ENCODE measurements around the gene PHYHD1. TPM values are rescaled to one million over a fixed set of nuclear protein-coding genes. Genes with fewer than 3 reads are reported as not detected.
A peak's percentile ranks its signal among the peaks of the same experiment; 100 is the strongest.

Gene PHYHD1
- total RNA-seq, 2 donors from 2014 or later = 48.8 to 65.3 TPM

GRCh38 chr9:128887914-128888350 lies 32.9 kb upstream of the PHYHD1 start:
- intact Hi-C loops (cut with DNase I) = no loop called here
- H3K27ac ChIP-seq = peak overlapping the region in 3 of 4 donors; percentile 6 to 61 (median 22)
- WGBS, 2 donors = 53 to 55% methylated on average over 3 to 9 of the region's 9 CpGs
- H3K9me3 ChIP-seq = no peaks in the 10 kb centered on the region
- H3K4me3 ChIP-seq = no peak overlapping the region
- no peaks in the 10 kb centered on the region for H3K27me3 ChIP-seq
- peaks cover 0 to 6% of the 10 kb centered on the region in 2 donors for H3K36me3 ChIP-seq (replicated peaks in 1 of 2; ENCODE audit: insufficient read depth in 1 of 2, low read depth in 2 of 2)
- ATAC-seq (no peak), DNase-seq (no peak)
- TF ChIP-seq, protein P1, sequence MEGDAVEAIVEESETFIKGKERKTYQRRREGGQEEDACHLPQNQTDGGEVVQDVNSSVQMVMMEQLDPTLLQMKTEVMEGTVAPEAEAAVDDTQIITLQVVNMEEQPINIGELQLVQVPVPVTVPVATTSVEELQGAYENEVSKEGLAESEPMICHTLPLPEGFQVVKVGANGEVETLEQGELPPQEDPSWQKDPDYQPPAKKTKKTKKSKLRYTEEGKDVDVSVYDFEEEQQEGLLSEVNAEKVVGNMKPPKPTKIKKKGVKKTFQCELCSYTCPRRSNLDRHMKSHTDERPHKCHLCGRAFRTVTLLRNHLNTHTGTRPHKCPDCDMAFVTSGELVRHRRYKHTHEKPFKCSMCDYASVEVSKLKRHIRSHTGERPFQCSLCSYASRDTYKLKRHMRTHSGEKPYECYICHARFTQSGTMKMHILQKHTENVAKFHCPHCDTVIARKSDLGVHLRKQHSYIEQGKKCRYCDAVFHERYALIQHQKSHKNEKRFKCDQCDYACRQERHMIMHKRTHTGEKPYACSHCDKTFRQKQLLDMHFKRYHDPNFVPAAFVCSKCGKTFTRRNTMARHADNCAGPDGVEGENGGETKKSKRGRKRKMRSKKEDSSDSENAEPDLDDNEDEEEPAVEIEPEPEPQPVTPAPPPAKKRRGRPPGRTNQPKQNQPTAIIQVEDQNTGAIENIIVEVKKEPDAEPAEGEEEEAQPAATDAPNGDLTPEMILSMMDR (IDR thresholded peaks at IDR 0.05) = no peak
- no peak for TF ChIP-seq POLR2A (IDR thresholded peaks at IDR 0.05)
- H3K4me1 ChIP-seq = peaks cover 37% of the 10 kb centered on the region

GRCh38 chr9:128891321-128892220 lies 29.2 kb upstream of the PHYHD1 start:
- Histone ChIP-seq H3K27ac (peak overlapping the region; percentile 82 to 89 (median 84)), H3K4me3 (no peak overlapping the region), H3K9me3 (no peaks in the 10 kb centered on the region), H3K27me3 (no peaks in the 10 kb centered on the region), H3K36me3 (replicated peaks in 1 of 2; ENCODE audit: insufficient read depth in 1 of 2, low read depth in 2 of 2) (peaks cover 0 to 2% of the 10 kb centered on the region in 2 donors), H3K4me1 (peaks cover 22% of the 10 kb centered on the region)
- ATAC-seq (no peak), DNase-seq (no peak)
- 76 to 83% methylated on average over 9 to 15 of the region's 15 CpGs for WGBS, 2 donors
- intact Hi-C loops (cut with DNase I) = no loop called here
- no peak for TF ChIP-seq POLR2A (IDR thresholded peaks at IDR 0.05)
- TF ChIP-seq, protein P1 (IDR thresholded peaks at IDR 0.05) = no peak

- Histone ChIP-seq H3K4me1 (peaks cover 22% of the 10 kb centered on the region), H3K27ac (peak overlapping the region; percentile 82 to 89 (median 84))
Observed at GRCh38 chr9:128892221-128892921, 28.4 kb upstream of the PHYHD1 start.

DNA sequence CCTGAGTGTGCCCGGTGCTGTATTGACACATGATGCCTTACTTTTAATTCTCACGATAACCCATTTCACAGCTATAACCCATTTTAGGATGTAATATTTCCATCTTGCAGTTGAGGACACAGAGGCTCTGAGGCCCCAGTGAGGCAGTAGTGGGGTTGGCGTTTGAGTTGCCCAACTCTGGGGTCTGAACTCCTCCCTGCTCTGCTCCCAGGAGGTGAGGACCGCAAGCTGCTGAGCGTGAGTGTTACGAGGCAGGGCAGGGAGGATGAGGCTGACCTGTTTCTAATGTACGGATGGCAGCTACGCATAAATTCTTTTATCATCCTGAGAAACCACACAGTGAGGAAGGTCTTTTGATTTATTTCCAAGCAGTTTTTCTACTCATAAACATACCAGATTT lies 27.4 kb upstream of the PHYHD1 start:
- WGBS, 2 donors = 83 to 85% methylated on average over 7 to 8 of the region's 8 CpGs
- Histone ChIP-seq H3K27ac (peak overlapping the region in 3 of 4 donors; percentile 83 to 89 (median 86)), H3K9me3 (no peaks in the 10 kb centered on the region), H3K4me1 (peaks cover 27% of the 10 kb centered on the region), H3K36me3 (replicated peaks in 1 of 2; ENCODE audit: insufficient read depth in 1 of 2, low read depth in 2 of 2) (peaks cover 0 to 2% of the 10 kb centered on the region in 2 donors), H3K27me3 (no peaks in the 10 kb centered on the region), H3K4me3 (no peak overlapping the region)
- ATAC-seq = no peak
- DNase-seq = no peak
- TF ChIP-seq, protein P1 (IDR thresholded peaks at IDR 0.05) = no peak
- TF ChIP-seq POLR2A (IDR thresholded peaks at IDR 0.05) = no peak
- intact Hi-C loops (cut with DNase I) = no loop called here

More at GRCh38 chr9:128892221-128892921, 28.4 kb upstream of the PHYHD1 start:
- Histone ChIP-seq H3K27me3 (no peaks in the 10 kb centered on the region), H3K9me3 (no peaks in the 10 kb centered on the region), H3K36me3 (replicated peaks in 1 of 2; ENCODE audit: insufficient read depth in 1 of 2, low read depth in 2 of 2) (peaks cover 0 to 2% of the 10 kb centered on the region in 2 donors), H3K4me3 (no peak overlapping the region)
- WGBS, 2 donors = 20 to 48% methylated on average over 1 to 17 of the region's 17 CpGs
- ATAC-seq = peak; percentile 90
- TF ChIP-seq, protein P1 (IDR thresholded peaks at IDR 0.05) = no peak
- TF ChIP-seq POLR2A (IDR thresholded peaks at IDR 0.05) = peak in 2 of 3 donors; percentile 37 to 42
- intact Hi-C loops (cut with DNase I) = no loop called here
- DNase-seq = peak; percentile 71 to 91 (median 86)

Data from body of pancreas (tissue), 4 donors.